GM12878 (cell line): ENCODE results near the gene APOL4. TPM values are rescaled to one million over a fixed set of nuclear protein-coding genes. Genes with fewer than 3 reads are reported as not detected.

Experiments
- ATAC-seq: fragments of 200-7000 bp; cut with Tn5 transposase; 3 replicates; pipeline ENCODE4 v1.9.1; 2020; ENCODE audit warnings: mild to moderate bottlenecking, moderate library complexity
- BruUV-seq: library from RNA; stranded (reverse); fragments of 400-500 nt; replicated peaks from 2 replicates; lab custom pipeline; 2021; lab: Mats Ljungman, UMichigan
- CTCF ChIA-PET: fragments of 300-600 bp; sonication (Branson Sonifier 250); formaldehyde crosslinking; extraction: SDS; loops from one replicate; lab custom pipeline; 2021; ENCODE audit warnings: inconsistent platforms; lab: Yijun Ruan, JAX
- POLR2A ChIA-PET: fragments of 350-600 bp; formaldehyde crosslinking; extraction: SDS; loops from one replicate; lab custom pipeline; 2021; ENCODE audit warnings: inconsistent platforms; lab: Charles Lee
- RAD21 ChIA-PET: fragments of 300-600 bp; sonication (Branson Sonifier 250); formaldehyde crosslinking; loops from one replicate; lab custom pipeline; 2023; ENCODE audit warnings: antibody characterized with exemption; ENCODE audit not compliant: unreplicated experiment; lab: Charles Lee
- SMC1A ChIA-PET: fragments of 300-600 bp; sonication (Branson Sonifier 250); formaldehyde crosslinking; loops from one replicate; lab custom pipeline; 2023; ENCODE audit not compliant: unreplicated experiment, uncharacterized antibody; lab: Charles Lee
- DNase-seq: peaks from one replicate; pipeline ENCODE4 v3.0.0-alpha.2; 2011; ENCODE audit warnings: low read depth, low spot score
- FAIRE-seq: peaks from 3 replicates; lab custom pipeline; 2011; peaks lifted over from hg19 to GRCh38; lab: Jason Lieb, UNC
- H2AFZ ChIP-seq: 2 replicates; pipeline ENCODE4 v1.6.0; 2011; ENCODE audit warnings: low read depth, low read length, control low read depth; ENCODE audit not compliant: control insufficient read depth
- H3K27ac ChIP-seq: 2 replicates; pipeline ENCODE4 v1.5.1; 2011; ENCODE audit warnings: control low read depth; ENCODE audit not compliant: control insufficient read depth, insufficient read depth
- H3K27me3 ChIP-seq, 2 experiments: replicated peaks in 1 of 2; 2 replicates each; pipeline versions ENCODE4 v1.6.0 to v1.6.1; 2011; ENCODE audit warnings: low read length in 1 of 2; ENCODE audit not compliant: control insufficient read depth in 2 of 2, insufficient read depth in 2 of 2
- H3K36me3 ChIP-seq, 2 experiments: 2 replicates each; pipeline ENCODE4 v1.5.1; 2011; ENCODE audit warnings: low read length in 1 of 2; ENCODE audit not compliant: control insufficient read depth in 2 of 2, insufficient read depth in 2 of 2
- H3K4me1 ChIP-seq: 2 replicates; pipeline ENCODE4 v1.6.1; 2011; ENCODE audit warnings: mild to moderate bottlenecking, low read length, moderate library complexity, mixed read lengths; ENCODE audit not compliant: control insufficient read depth, insufficient read depth
- H3K4me2 ChIP-seq: 2 replicates; pipeline ENCODE4 v1.6.0; 2011; ENCODE audit warnings: control low read depth; ENCODE audit not compliant: control insufficient read depth, insufficient read depth
- H3K4me3 ChIP-seq: fragments of 200-600 bp; sonication (generic); 2 replicates; pipeline ENCODE4 v1.5.1; 2016
- H3K79me2 ChIP-seq: 2 replicates; pipeline ENCODE4 v1.6.0; 2011; ENCODE audit warnings: low read length; ENCODE audit not compliant: control insufficient read depth, insufficient read depth
- H3K9ac ChIP-seq: 2 replicates; pipeline ENCODE4 v1.8.0; 2011; ENCODE audit warnings: low read length, control low read depth, mixed read lengths; ENCODE audit not compliant: control insufficient read depth, insufficient read depth
- H3K9me3 ChIP-seq: replicated peaks from 3 replicates; pipeline ENCODE4 v1.5.1; 2011; ENCODE audit warnings: mild to moderate bottlenecking, low read length; ENCODE audit not compliant: control insufficient read depth, insufficient read depth
- H4K20me1 ChIP-seq: 2 replicates; pipeline ENCODE4 v1.6.0; 2011; ENCODE audit not compliant: control insufficient read depth, insufficient read depth
- BRCA1 ChIP-seq: IDR thresholded peaks from 2 replicates; pipeline ENCODE4 v1.6.1; 2011; ENCODE audit warnings: low read depth, low read length, improper control_type of control experiment
- CBFB ChIP-seq: IDR thresholded peaks from 2 replicates; pipeline ENCODE4 v1.6.1; 2016; ENCODE audit warnings: antibody characterized with exemption, low read depth
- CHD2 ChIP-seq: IDR thresholded peaks from 2 replicates; pipeline ENCODE4 v1.6.1; 2011; ENCODE audit warnings: low read depth, low read length, improper control_type of control experiment, borderline replicate concordance
- EED ChIP-seq: sonication (generic); IDR thresholded peaks from 2 replicates; pipeline ENCODE4 v1.6.1; 2016; ENCODE audit warnings: antibody characterized with exemption, low read depth
- FOXM1 ChIP-seq: IDR thresholded peaks from 2 replicates; pipeline ENCODE4 v1.6.1; 2012; ENCODE audit warnings: low read depth, mild to moderate bottlenecking, inconsistent platforms, low read length, moderate library complexity
- IKZF1 ChIP-seq: fragments of 450-650 bp; conservative IDR thresholded peaks from 2 replicates; pipeline ENCODE4 v1.6.1; 2017; ENCODE audit warnings: antibody characterized with exemption, mild to moderate bottlenecking
- IKZF2 ChIP-seq, 2 experiments: fragments of 450-650 bp; IDR thresholded peaks; 2 replicates each; pipeline ENCODE4 v1.6.1; 2017; ENCODE audit warnings: mild to moderate bottlenecking in 2 of 2, moderate library complexity in 2 of 2
- MEF2A ChIP-seq: IDR thresholded peaks from 2 replicates; pipeline ENCODE4 v1.6.1; 2011; ENCODE audit warnings: low read depth, mild to moderate bottlenecking, low read length, moderate library complexity; ENCODE audit not compliant: insufficient read depth
- MTA3 ChIP-seq: IDR thresholded peaks from 2 replicates; pipeline ENCODE4 v1.6.1; 2012; ENCODE audit warnings: low read length, inconsistent platforms, borderline replicate concordance
- NBN ChIP-seq: fragments of 450-650 bp; IDR thresholded peaks from 2 replicates; pipeline ENCODE4 v1.6.1; 2016
- NR2C1 ChIP-seq: fragments of 450-650 bp; IDR thresholded peaks from 2 replicates; pipeline ENCODE4 v1.6.1; 2017; ENCODE audit warnings: antibody characterized with exemption, mild to moderate bottlenecking, moderate library complexity
- PML ChIP-seq: IDR thresholded peaks from 2 replicates; pipeline ENCODE4 v1.6.1; 2012; ENCODE audit warnings: low read length, inconsistent platforms
- RCOR1 ChIP-seq: conservative IDR thresholded peaks from 2 replicates; pipeline ENCODE4 v1.6.1; 2012; ENCODE audit warnings: low read depth, low read length, improper control_type of control experiment
- RUNX3 ChIP-seq: IDR thresholded peaks from 2 replicates; pipeline ENCODE4 v1.6.1; 2012; ENCODE audit warnings: low read length, inconsistent platforms
- SREBF2 ChIP-seq: IDR thresholded peaks from 2 replicates; pipeline ENCODE4 v1.6.1; 2012; ENCODE audit warnings: mild to moderate bottlenecking, low read length
- SUPT20H ChIP-seq: IDR thresholded peaks from 2 replicates; pipeline ENCODE4 v1.6.1; 2011; ENCODE audit warnings: low read depth, mild to moderate bottlenecking, low read length, moderate library complexity, borderline replicate concordance; ENCODE audit not compliant: control insufficient read depth
- YY1 ChIP-seq: IDR thresholded peaks from 2 replicates; pipeline ENCODE4 v1.6.1; 2011; ENCODE audit warnings: low read depth, mild to moderate bottlenecking, low read length
- ZNF217 ChIP-seq: fragments of 450-650 bp; IDR thresholded peaks from 2 replicates; pipeline ENCODE4 v1.6.1; 2017; ENCODE audit warnings: antibody characterized with exemption, mild to moderate bottlenecking
- WGBS: methylation state at CpG from one replicate; pipeline ENCODE4 v1.1.6; 2016; ENCODE audit warnings: low lambda C conversion rate; ENCODE audit not compliant: insufficient replicate concordance, insufficient coverage; ENCODE audit errors: missing lambda C conversion rate; 5-methylcytosine and 5-hydroxymethylcytosine counted together
- in situ Hi-C: fragments of 300-500 bp; cut with MboI; formaldehyde crosslinking; loops from 9 replicates; pipeline ENCODE4 v1.14.3; 2018; ENCODE audit warnings: mixed read lengths
- intact Hi-C: fragments of 100-400 bp; cut with micrococcal nuclease; formaldehyde crosslinking; loops from one replicate; pipeline ENCODE4 v1.14.2; 2022; ENCODE audit not compliant: unreplicated experiment
- polyA plus RNA-seq, 11 experiments: library from polyadenylated mRNA; depleted of rRNA in 4 of 11; unstranded in 6 of 11; stranded (reverse) in 5 of 11; fragments of >200 nt; fragmentation: Nextera tagmentation in 4 of 11; fragmentation: Illumina TruSeq in 1 of 11; extraction: Ambion mirVana in 4 of 11; extraction: Trizol in 1 of 11; gene quantifications; 1 replicate in 1 of 11; 2 replicates in 10 of 11; pipeline versions ENCODE4 v1.2.1 to v1.2.3, GENCODE V29; 2011 to 2016; ENCODE audit warnings: inconsistent platforms in 2 of 11, missing spikeins in 2 of 11, low read depth in 1 of 11
- total RNA-seq, 4 experiments: library from RNA; depleted of rRNA in 3 of 4; stranded (reverse); fragments of >200 nt in 3 of 4; fragmentation: Illumina TruSeq in 1 of 4; extraction: Trizol in 1 of 4; gene quantifications; 2 replicates each; pipeline versions ENCODE4 v1.2.1 to v1.2.3, GENCODE V29; 2013 to 2021
- TF ChIP-seq, protein P1 (sequence below): fragments of 450-650 bp; IDR thresholded peaks from 2 replicates; pipeline ENCODE4 v1.6.1; 2017; ENCODE audit warnings: low read depth, mild to moderate bottlenecking, moderate library complexity

The APOL4 gene
- total and polyA plus RNA-seq, 10 of the 15 experiments (the other 5 are each of a cell fraction or from before 2014, with no cell fraction given), result 0.03 to 0.24 (median 0.19) TPM; not detected in 7

DNA sequence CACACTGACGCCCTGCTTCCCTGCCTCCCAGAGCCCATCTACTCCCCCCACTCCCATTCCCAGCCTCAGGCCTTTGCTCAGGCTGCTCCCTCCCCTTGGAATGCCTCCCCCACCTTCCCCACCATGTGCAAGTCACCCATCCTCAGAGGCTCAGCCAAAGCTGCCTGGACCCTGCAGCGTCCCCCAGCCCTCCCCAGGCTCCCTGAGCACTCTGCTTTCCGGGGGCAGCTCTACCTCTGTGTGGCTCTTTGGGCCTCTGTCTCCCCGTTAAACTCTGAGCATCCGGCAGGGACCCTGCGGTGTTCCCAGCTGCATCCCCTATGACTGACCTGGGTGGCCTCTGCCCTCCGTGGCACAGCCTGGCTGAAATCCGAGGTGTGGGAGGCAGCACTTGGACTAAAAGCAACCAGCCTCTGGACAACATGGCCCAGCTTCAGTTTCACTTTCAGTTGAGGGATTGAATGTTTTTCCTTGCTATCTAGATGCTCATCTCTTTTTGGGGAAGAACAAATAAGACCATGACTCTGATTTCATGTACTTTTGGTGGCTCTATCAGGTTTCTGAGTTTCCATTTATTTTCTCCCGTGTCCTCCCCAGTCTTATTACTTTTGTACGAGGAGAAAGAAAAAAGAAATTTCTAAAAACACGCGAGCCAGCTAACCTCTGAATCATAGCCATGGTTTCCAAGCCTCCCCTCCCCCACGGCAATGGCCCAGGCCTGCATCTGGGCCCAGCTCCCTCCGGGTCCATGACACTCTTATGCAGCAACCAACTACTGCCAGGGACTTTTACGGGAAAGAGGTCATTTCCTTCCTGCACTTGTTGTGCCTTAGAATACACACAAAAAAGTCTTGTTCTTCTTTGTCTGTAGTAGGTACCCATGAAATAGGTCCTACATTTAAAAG, 44.8 kb downstream of the APOL4 start:
- Histone ChIP-seq H3K9me3 (no peaks in the 10 kb centered on the region; the same call in 2 of the 3 replicates), H2AFZ (peak overlapping the region; percentile 69), H3K9ac (peak overlapping the region; percentile 79), H3K27me3 (no peaks in the 10 kb centered on the region), H3K79me2 (peaks cover 51% of the 10 kb centered on the region), H3K4me3 (peak overlapping the region; percentile 64), H3K4me1 (peaks cover 36% of the 10 kb centered on the region), H4K20me1 (no peaks in the 10 kb centered on the region), H3K4me2 (peak overlapping the region; percentile 99), H3K36me3 (no peaks in the 10 kb centered on the region), H3K27ac (peak overlapping the region; percentile 86)
- BruUV-seq, result TSS peak; percentile 19
- DNase-seq, result no peak
- intact Hi-C loops (no loop called here), in situ Hi-C loops (no loop called here)
- 23% methylated on average over 15 of the region's 15 CpGs for WGBS
- no peak for FAIRE-seq
- ChIA-PET SMC1A (interaction anchor here (0.8 to 10.7 kb wide), 4 partner anchors 9 to 24 kb away, joined by 3 to 154 read pairs (median 5); no protein-coding TSS in a partner anchor), RAD21 (interaction anchor here (2.4 kb wide), 1 partner anchor 22 kb away, joined by 12 read pairs; no protein-coding TSS in a partner anchor), CTCF (interaction anchor here (1.1 to 11.9 kb wide), 4 partner anchors 9 to 32 kb away, joined by 3 to 150 read pairs (median 6); no protein-coding TSS in a partner anchor), POLR2A (interaction anchor here (1.3 to 2.1 kb wide), 2 partner anchors 22 to 98 kb away, joined by 3 to 4 read pairs; no protein-coding TSS in a partner anchor)
- peak; percentile 43 for ATAC-seq
- TF ChIP-seq FOXM1, result peak; percentile 49; the same call in 1 of the 2 replicates
- no peak for TF ChIP-seq ZNF217
- 0 out of 2 replicates have a peak, but pooled peaks have one; percentile 28 for TF ChIP-seq RCOR1
- peak; percentile 16; the same call in 1 of the 2 replicates for TF ChIP-seq CBFB
- peak; percentile 56 for TF ChIP-seq IKZF1
- 0 out of 2 replicates have a peak, but pooled peaks have one; percentile 34 for TF ChIP-seq MTA3
- no peak for TF ChIP-seq BRCA1
- TF ChIP-seq NBN, result peak; percentile 36; the same call in 1 of the 2 replicates
- TF ChIP-seq CHD2, result peak; percentile 69; the same call in 1 of the 2 replicates
- 0 out of 2 replicates have a peak, but pooled peaks have one; percentile 59 for TF ChIP-seq EED
- TF ChIP-seq RUNX3, result peak; percentile 46; the same call in 1 of the 2 replicates
- 0 out of 2 replicates have a peak, but pooled peaks have one; percentile 43 for TF ChIP-seq PML
- TF ChIP-seq IKZF2 (IDR thresholded peaks at IDR 0.05), result peak; percentile 26 to 28; a peak in 2 of 4 replicates
- TF ChIP-seq MEF2A, result no peak
- no peak for TF ChIP-seq SUPT20H
- TF ChIP-seq, protein P1, sequence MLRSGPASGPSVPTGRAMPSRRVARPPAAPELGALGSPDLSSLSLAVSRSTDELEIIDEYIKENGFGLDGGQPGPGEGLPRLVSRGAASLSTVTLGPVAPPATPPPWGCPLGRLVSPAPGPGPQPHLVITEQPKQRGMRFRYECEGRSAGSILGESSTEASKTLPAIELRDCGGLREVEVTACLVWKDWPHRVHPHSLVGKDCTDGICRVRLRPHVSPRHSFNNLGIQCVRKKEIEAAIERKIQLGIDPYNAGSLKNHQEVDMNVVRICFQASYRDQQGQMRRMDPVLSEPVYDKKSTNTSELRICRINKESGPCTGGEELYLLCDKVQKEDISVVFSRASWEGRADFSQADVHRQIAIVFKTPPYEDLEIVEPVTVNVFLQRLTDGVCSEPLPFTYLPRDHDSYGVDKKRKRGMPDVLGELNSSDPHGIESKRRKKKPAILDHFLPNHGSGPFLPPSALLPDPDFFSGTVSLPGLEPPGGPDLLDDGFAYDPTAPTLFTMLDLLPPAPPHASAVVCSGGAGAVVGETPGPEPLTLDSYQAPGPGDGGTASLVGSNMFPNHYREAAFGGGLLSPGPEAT, result peak; percentile 51; the same call in 1 of the 2 replicates
- no peak for TF ChIP-seq NR2C1
- TF ChIP-seq SREBF2, result no peak
- peak; percentile 68 for TF ChIP-seq YY1
